HepG2 (cell line): ENCODE measurements around the gene CHST13. TPM values are rescaled to one million over a fixed set of nuclear protein-coding genes. Genes with fewer than 3 reads are reported as not detected.

ENCODE experiments used
- SMC3 ChIP-seq: IDR thresholded peaks from 2 replicates; pipeline ENCODE4 v1.6.1; 2011; ENCODE audit warnings: low read length, improper control_type of control experiment
- ZFX ChIP-seq: sonication (generic); formaldehyde crosslinking; IDR thresholded peaks from 2 replicates; pipeline ENCODE4 v1.4.0; 2020; ENCODE audit warnings: mild to moderate bottlenecking, low read depth, missing genetic modification reagents, moderate library complexity
- ZNF7 ChIP-seq: IDR thresholded peaks from 2 replicates; pipeline ENCODE4 v1.6.1; 2016; ENCODE audit warnings: missing biosample characterization, missing genetic modification reagents
- ZNF768 ChIP-seq: sonication (generic); formaldehyde crosslinking; IDR thresholded peaks from 2 replicates; pipeline ENCODE4 v1.4.0; 2020; ENCODE audit warnings: missing genetic modification reagents
- polyA plus RNA-seq, 8 experiments: library from polyadenylated mRNA; depleted of rRNA in 3 of 8; stranded (reverse) in 7 of 8; unstranded in 1 of 8; fragments of >200 nt; fragmentation: Illumina TruSeq in 4 of 8; extraction: Trizol in 4 of 8; gene quantifications; 2 replicates each; pipeline versions ENCODE4 v1.2.1 to v1.2.3, GENCODE V29; 2011 to 2016; ENCODE audit warnings: low read depth in 4 of 8, missing spikeins in 1 of 8, mixed read lengths in 1 of 8; ENCODE audit not compliant: insufficient read depth in 1 of 8
- total RNA-seq, 5 experiments: library from RNA; depleted of rRNA; stranded (reverse); fragments of >200 nt; fragmentation: Illumina TruSeq; extraction: Trizol; gene quantifications; 2 replicates each; pipeline ENCODE4 v1.2.3, GENCODE V29; 2016; ENCODE audit warnings: low read depth in 1 of 5
- TF ChIP-seq, protein P1 (sequence below), 2 experiments: fragments of 450-650 bp in 1 of 2; sonication (generic) in 1 of 2; formaldehyde crosslinking in 1 of 2; IDR thresholded peaks; 2 replicates each; pipeline versions ENCODE4 v1.6.1 to v1.8.0; 2016 to 2022; ENCODE audit warnings: antibody characterized with exemption in 1 of 2, mild to moderate bottlenecking in 1 of 2, missing genetic modification reagents in 1 of 2

CHST13 gene
- total and polyA plus RNA-seq, 2 of the 13 experiments (the other 11 are each of a cell fraction or from before 2014, with no cell fraction given), result 32.0 to 43.1 TPM

- TF ChIP-seq, protein P1, sequence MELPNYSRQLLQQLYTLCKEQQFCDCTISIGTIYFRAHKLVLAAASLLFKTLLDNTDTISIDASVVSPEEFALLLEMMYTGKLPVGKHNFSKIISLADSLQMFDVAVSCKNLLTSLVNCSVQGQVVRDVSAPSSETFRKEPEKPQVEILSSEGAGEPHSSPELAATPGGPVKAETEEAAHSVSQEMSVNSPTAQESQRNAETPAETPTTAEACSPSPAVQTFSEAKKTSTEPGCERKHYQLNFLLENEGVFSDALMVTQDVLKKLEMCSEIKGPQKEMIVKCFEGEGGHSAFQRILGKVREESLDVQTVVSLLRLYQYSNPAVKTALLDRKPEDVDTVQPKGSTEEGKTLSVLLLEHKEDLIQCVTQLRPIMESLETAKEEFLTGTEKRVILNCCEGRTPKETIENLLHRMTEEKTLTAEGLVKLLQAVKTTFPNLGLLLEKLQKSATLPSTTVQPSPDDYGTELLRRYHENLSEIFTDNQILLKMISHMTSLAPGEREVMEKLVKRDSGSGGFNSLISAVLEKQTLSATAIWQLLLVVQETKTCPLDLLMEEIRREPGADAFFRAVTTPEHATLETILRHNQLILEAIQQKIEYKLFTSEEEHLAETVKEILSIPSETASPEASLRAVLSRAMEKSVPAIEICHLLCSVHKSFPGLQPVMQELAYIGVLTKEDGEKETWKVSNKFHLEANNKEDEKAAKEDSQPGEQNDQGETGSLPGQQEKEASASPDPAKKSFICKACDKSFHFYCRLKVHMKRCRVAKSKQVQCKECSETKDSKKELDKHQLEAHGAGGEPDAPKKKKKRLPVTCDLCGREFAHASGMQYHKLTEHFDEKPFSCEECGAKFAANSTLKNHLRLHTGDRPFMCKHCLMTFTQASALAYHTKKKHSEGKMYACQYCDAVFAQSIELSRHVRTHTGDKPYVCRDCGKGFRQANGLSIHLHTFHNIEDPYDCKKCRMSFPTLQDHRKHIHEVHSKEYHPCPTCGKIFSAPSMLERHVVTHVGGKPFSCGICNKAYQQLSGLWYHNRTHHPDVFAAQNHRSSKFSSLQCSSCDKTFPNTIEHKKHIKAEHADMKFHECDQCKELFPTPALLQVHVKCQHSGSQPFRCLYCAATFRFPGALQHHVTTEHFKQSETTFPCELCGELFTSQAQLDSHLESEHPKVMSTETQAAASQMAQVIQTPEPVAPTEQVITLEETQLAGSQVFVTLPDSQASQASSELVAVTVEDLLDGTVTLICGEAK (IDR thresholded peaks at IDR 0.05), result no peak
- TF ChIP-seq, protein P1 (CRISPR knock-in tag; IDR thresholded peaks at IDR 0.05), result no peak
- peak; percentile 80 for TF ChIP-seq ZNF7 (CRISPR knock-in tag)
- 0 out of 2 replicates have a peak, but pooled peaks have one; percentile 18 for TF ChIP-seq SMC3
- peak; percentile 42; the same call in 1 of the 2 replicates for TF ChIP-seq ZFX (CRISPR knock-in tag)
- peak; percentile 22; the same call in 1 of the 2 replicates for TF ChIP-seq ZNF768 (CRISPR knock-in tag)
These were observed 35.8 kb upstream of the CHST13 start (continued) for GRCh38 chr3:126488185-126488584.
